Transverse colon (tissue), 4 donors: ENCODE results near the gene ZNF296. TPM values are rescaled to one million over a fixed set of nuclear protein-coding genes. Genes with fewer than 3 reads are reported as not detected.

Experiments
- DNase-seq: peaks from one replicate; pipeline ENCODE4 v3.0.0-alpha.2; 2019
- H3K27ac ChIP-seq, 4 donors: fragments of 200-600 bp; sonication (generic); 2 replicates each; pipeline ENCODE4 v1.5.1; 2016 to 2018; ENCODE audit warnings: inconsistent platforms in 4 of 4
- H3K27me3 ChIP-seq: fragments of 200-600 bp; sonication (generic); 2 replicates; pipeline ENCODE4 v1.5.1; 2017; ENCODE audit warnings: inconsistent platforms
- H3K36me3 ChIP-seq, 4 donors: fragments of 200-600 bp; sonication (generic); 2 replicates each; pipeline ENCODE4 v1.5.1; 2017 to 2019; ENCODE audit warnings: inconsistent platforms in 4 of 4
- H3K4me1 ChIP-seq, 4 donors: fragments of 200-600 bp; sonication (generic); 2 replicates each; pipeline ENCODE4 v1.5.1; 2017 to 2020; ENCODE audit warnings: inconsistent platforms in 4 of 4
- H3K4me3 ChIP-seq, 4 donors: fragments of 200-600 bp; sonication (generic); 1 replicate in 1 of 4; 2 replicates in 3 of 4; pipeline versions ENCODE4 v1.5.1 to v1.6.1; 2017 to 2019; ENCODE audit warnings: inconsistent platforms in 4 of 4
- H3K9me3 ChIP-seq, 2 donors: fragments of 200-600 bp; sonication (generic); 2 replicates each; pipeline ENCODE4 v1.5.1; 2017 to 2019; ENCODE audit warnings: inconsistent platforms in 2 of 2
- EP300 ChIP-seq: sonication (generic); formaldehyde crosslinking; IDR thresholded peaks from one replicate; pipeline ENCODE4 v1.6.1; 2017; ENCODE audit warnings: antibody characterized with exemption, low read depth
- POLR2A ChIP-seq: fragments of 450-650 bp; IDR thresholded peaks from one replicate; pipeline ENCODE4 v1.6.1; 2016; ENCODE audit warnings: antibody characterized with exemption, mild to moderate bottlenecking, moderate library complexity
- POLR2AphosphoS5 ChIP-seq, 3 donors: sonication (generic); formaldehyde crosslinking; IDR thresholded peaks; one replicate each; pipeline ENCODE4 v1.6.1; 2016; ENCODE audit warnings: antibody characterized with exemption in 3 of 3
- WGBS, 2 donors: methylation state at CpG; one replicate each; pipeline ENCODE4 v1.1.5; 2018; ENCODE audit warnings: low coverage in 1 of 2; 5-methylcytosine and 5-hydroxymethylcytosine counted together
- in situ Hi-C, 4 donors: fragments of 200-750 bp; cut with MboI; loops; one replicate each; pipeline versions ENCODE4 v1.15.0 to v1.15.1; 2017; ENCODE audit warnings: low sequenced_read_pairs in 3 of 4, low pct_ligation_motif_present in 1 of 4, low pct_unique_long_range_greater_than_20kb in 1 of 4
- intact Hi-C: fragments of 100-400 bp; cut with DNase I; formaldehyde crosslinking; loops from one replicate; pipeline ENCODE4 v1.15.1; 2023; ENCODE audit warnings: low total_unique reads
- total RNA-seq, 4 donors: library from RNA; depleted of rRNA; stranded (reverse); fragments of >200 nt; gene quantifications; one replicate each; pipeline ENCODE4 v1.1.0, GENCODE V29; 2016
- TF ChIP-seq, protein P1 (sequence below), 5 experiments: fragments of 200-600 bp in 3 of 5; fragments of 450-650 bp in 2 of 5; sonication (generic) in 3 of 5; IDR thresholded peaks; 1 replicate in 2 of 5; 2 replicates in 3 of 5; pipeline ENCODE4 v1.5.1; 2016 to 2017; ENCODE audit warnings: antibody characterized with exemption in 5 of 5, inconsistent platforms in 3 of 5, mild to moderate bottlenecking in 2 of 5, moderate library complexity in 1 of 5

Gene ZNF296
- total RNA-seq, 4 donors from 2014 or later, result 0.75 to 5.8 (median 3.5) TPM

DNA sequence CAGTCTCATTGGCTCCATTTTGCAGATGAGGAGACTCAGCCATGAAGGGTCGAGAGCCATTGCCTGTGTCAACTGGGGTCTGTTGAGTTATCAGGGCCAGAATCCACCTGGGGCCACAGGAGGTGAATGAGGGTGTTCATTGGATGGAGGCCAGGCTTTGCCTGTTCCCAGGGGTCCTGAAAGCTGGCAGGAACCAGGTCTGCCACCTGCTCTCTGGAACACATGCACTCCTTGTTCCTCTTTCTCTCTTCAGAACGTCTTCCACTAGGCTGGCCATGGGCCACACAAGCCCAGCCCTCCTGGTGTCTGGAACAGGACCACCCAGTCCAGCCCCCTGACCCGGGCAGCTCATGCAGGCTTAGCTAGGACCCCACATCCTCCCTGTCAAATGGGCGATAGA is 37.8 kb upstream of the ZNF296 start:
- 55% methylated on average over 4 of the region's 4 CpGs; no CpG with 5 or more reads in 1 of the 2 donors for whole genome bisulfite sequencing, 2 donors
- TF ChIP-seq POLR2A (no peak), POLR2AphosphoS5 (IDR thresholded peaks at IDR 0.05) (no peak), EP300 (no peak)
- TF ChIP-seq, protein P1, sequence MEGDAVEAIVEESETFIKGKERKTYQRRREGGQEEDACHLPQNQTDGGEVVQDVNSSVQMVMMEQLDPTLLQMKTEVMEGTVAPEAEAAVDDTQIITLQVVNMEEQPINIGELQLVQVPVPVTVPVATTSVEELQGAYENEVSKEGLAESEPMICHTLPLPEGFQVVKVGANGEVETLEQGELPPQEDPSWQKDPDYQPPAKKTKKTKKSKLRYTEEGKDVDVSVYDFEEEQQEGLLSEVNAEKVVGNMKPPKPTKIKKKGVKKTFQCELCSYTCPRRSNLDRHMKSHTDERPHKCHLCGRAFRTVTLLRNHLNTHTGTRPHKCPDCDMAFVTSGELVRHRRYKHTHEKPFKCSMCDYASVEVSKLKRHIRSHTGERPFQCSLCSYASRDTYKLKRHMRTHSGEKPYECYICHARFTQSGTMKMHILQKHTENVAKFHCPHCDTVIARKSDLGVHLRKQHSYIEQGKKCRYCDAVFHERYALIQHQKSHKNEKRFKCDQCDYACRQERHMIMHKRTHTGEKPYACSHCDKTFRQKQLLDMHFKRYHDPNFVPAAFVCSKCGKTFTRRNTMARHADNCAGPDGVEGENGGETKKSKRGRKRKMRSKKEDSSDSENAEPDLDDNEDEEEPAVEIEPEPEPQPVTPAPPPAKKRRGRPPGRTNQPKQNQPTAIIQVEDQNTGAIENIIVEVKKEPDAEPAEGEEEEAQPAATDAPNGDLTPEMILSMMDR (IDR thresholded peaks at IDR 0.05), result no peak
- Histone ChIP-seq H3K27ac (peak overlapping the region in 3 of 4 donors; percentile 54 to 82 (median 70)), H3K27me3 (no peaks in the 10 kb centered on the region), H3K4me3 (no peak overlapping the region), H3K36me3 (no peaks in the 10 kb centered on the region), H3K4me1 (peaks cover 19 to 63% (median 49%) of the 10 kb centered on the region in 4 donors), H3K9me3 (no peaks in the 10 kb centered on the region)
- intact Hi-C loops (no loop called here), in situ Hi-C loops (no loop called here)
- DNase-seq, result no peak

DNA sequence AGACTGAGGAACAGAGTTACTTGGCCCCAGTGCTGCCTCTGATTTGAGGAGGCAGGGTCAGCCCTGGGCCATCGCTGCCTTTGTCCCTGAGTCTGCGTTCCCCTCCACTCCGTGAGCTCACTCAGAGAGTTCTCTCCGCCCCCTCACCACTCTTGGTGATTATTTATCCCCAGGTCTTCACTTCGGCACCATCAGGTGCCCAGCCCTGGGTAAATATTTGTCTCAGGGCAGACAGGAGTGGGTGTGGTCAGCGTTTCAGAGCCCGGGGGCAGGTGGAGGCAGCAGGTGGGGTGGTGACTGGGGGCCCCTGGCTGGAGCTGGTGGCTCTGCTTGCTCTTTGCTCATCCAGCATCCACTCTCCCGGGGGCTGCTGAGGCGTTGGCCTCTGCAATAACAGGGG is 37.4 kb upstream of the ZNF296 start:
- H3K9me3 ChIP-seq, result no peaks in the 10 kb centered on the region
- peak overlapping the region; percentile 31 to 82 (median 62) for H3K27ac ChIP-seq
- in situ Hi-C loops, result no loop called here
- H3K4me1 ChIP-seq, result peaks cover 14 to 58% (median 45%) of the 10 kb centered on the region in 4 donors
- H3K36me3 ChIP-seq, result no peaks in the 10 kb centered on the region
- no peaks in the 10 kb centered on the region for H3K27me3 ChIP-seq
- H3K4me3 ChIP-seq, result peak overlapping the region in 2 of 4 donors; percentile 12 to 13
- intact Hi-C loops, result no loop called here
- DNase-seq, result peak; percentile 69
- peak in 2 of 3 donors; percentile 25 to 36 for TF ChIP-seq POLR2AphosphoS5 (IDR thresholded peaks at IDR 0.05)
- TF ChIP-seq, protein P1 (IDR thresholded peaks at IDR 0.05), result no peak
- peak; percentile 46 for TF ChIP-seq POLR2A
- no peak for TF ChIP-seq EP300
- WGBS, 2 donors, result 49% methylated on average over 9 of the region's 9 CpGs; no CpG with 5 or more reads in 1 of the 2 donors

DNA sequence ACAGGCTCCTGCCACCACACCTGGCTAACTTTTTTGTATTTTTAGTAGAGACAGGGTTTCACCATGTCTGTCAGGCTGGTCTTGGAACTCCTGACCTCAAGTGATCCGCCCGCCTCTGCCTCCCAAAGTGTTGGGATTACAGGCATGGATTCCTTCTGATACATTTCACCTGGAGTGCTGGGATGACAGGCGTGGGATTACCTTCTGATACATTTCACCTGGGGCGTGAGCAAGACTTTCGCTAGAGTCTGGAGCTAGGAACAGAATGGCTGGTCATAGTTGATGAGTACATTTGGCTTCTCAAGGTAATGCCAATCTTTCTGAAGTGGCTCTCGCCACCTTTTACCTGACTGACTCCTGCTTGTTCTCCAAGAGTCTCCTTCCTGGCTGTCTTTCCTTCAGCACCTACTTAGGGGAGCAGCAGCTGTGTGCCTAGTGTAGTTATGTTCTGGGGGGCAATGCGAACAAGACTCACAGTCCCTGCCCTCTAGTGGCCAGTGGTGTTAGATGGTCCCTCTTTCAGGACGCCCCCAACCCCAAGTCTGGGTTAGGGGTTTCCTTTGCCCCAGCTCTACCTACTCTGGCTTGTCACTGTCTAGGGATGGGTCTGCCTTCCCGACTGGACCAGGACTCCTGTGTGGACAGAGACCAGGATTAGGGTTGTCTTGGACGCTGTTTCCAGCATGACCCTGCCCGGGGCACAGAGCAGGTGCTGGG is 36.0 kb upstream of the ZNF296 start:
- TF ChIP-seq POLR2AphosphoS5 (IDR thresholded peaks at IDR 0.05) (no peak), EP300 (no peak)
- TF ChIP-seq, protein P1 (IDR thresholded peaks at IDR 0.05), result no peak
- H3K27me3 ChIP-seq, result no peaks in the 10 kb centered on the region
- peak overlapping the region in 2 of 4 donors; percentile 70 to 82 for H3K27ac ChIP-seq
- no peak for DNase-seq
- in situ Hi-C loops, result no loop called here
- H3K4me3 ChIP-seq, result no peak overlapping the region
- intact Hi-C loops, result no loop called here
- H3K4me1 ChIP-seq, result peaks cover 9 to 44% (median 31%) of the 10 kb centered on the region in 4 donors
- no peaks in the 10 kb centered on the region for H3K36me3 ChIP-seq
- 79 to 80% methylated on average over 2 to 11 of the region's 11 CpGs for WGBS, 2 donors
- H3K9me3 ChIP-seq, result no peaks in the 10 kb centered on the region

DNA sequence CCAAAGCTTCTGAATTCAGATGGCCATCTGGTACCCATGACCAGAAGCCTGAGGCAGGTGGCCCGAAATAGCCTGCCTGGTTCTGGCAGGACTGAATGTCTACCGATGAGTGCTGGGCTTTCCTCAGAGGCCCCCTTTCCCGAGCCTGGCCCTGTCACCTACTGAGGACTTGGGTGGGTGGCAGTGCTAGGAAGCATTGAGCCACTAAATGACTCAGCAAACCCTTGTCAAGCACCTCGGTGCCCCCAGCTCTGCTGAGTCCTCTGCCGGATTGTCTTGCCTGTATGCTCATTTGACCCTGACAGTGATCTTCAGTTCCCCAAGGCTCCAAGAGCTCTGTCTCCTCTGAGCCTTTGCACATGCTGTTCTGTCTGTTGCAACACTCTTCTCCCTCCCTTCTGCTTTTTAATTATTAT is 34.6 kb upstream of the ZNF296 start:
- Histone ChIP-seq H3K36me3 (no peaks in the 10 kb centered on the region), H3K9me3 (no peaks in the 10 kb centered on the region), H3K27ac (no peak overlapping the region), H3K27me3 (no peaks in the 10 kb centered on the region), H3K4me1 (peaks cover 9 to 33% (median 26%) of the 10 kb centered on the region in 4 donors), H3K4me3 (no peak overlapping the region)
- no peak for DNase-seq
- TF ChIP-seq EP300 (no peak), POLR2AphosphoS5 (IDR thresholded peaks at IDR 0.05) (no peak), POLR2A (no peak)
- TF ChIP-seq, protein P1 (IDR thresholded peaks at IDR 0.05), result no peak
- WGBS, 2 donors, result 81% methylated on average over 5 of the region's 5 CpGs; no CpG with 5 or more reads in 1 of the 2 donors
- in situ Hi-C loops (no loop called here), intact Hi-C loops (no loop called here)
